ENCODE data around the gene APOL5. TPM values are rescaled to one million over a fixed set of nuclear protein-coding genes. Genes with fewer than 3 reads are reported as not detected.
A peak's percentile ranks its signal among the peaks of the same experiment; 100 is the strongest.

APOL5 gene
- total RNA-seq, 3 donors from 2014 or later: not detected

DNA sequence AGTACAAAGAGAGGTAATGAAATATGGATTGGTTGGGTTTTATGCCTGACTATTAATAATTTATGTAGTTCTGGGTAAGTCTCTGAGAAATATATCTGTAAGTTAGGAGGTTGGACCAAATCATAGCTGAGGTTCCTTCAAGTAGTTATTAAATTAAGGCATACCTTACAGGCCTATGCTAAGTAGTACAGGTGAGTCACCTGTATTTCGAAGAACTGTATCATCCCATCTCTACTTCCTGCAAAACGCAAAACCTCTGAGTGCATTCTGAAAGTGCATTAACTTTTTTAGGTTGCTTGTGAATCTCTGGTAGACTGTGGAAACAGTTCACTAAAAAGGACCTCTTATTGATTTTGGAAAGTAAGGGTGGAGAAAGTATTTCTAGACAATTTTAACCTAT is 37.1 kb downstream of the APOL5 start:
- TF ChIP-seq POLR2A (IDR thresholded peaks at IDR 0.05) (no peak), POLR2AphosphoS5 (IDR thresholded peaks at IDR 0.05) (no peak)
- TF ChIP-seq, protein P1, sequence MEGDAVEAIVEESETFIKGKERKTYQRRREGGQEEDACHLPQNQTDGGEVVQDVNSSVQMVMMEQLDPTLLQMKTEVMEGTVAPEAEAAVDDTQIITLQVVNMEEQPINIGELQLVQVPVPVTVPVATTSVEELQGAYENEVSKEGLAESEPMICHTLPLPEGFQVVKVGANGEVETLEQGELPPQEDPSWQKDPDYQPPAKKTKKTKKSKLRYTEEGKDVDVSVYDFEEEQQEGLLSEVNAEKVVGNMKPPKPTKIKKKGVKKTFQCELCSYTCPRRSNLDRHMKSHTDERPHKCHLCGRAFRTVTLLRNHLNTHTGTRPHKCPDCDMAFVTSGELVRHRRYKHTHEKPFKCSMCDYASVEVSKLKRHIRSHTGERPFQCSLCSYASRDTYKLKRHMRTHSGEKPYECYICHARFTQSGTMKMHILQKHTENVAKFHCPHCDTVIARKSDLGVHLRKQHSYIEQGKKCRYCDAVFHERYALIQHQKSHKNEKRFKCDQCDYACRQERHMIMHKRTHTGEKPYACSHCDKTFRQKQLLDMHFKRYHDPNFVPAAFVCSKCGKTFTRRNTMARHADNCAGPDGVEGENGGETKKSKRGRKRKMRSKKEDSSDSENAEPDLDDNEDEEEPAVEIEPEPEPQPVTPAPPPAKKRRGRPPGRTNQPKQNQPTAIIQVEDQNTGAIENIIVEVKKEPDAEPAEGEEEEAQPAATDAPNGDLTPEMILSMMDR (IDR thresholded peaks at IDR 0.05): no peak
- intact Hi-C loops (cut with DNase I; ENCODE audit: low total_unique reads): no loop called here
- DNase-seq (ENCODE audit: low spot score in 2 of 2): no peak
- Histone ChIP-seq H3K9me3 (no peaks in the 10 kb centered on the region), H3K4me1 (no peaks in the 10 kb centered on the region), H3K4me3 (no peak overlapping the region), H3K27ac (no peak overlapping the region), H3K27me3 (no peaks in the 10 kb centered on the region), H3K36me3 (peaks cover 3% of the 10 kb centered on the region)

- no peak overlapping the region for H3K27ac ChIP-seq
- DNase-seq (ENCODE audit: low spot score in 2 of 2): no peak
- H3K4me3 ChIP-seq: no peak overlapping the region
- TF ChIP-seq POLR2AphosphoS5 (IDR thresholded peaks at IDR 0.05) (no peak), POLR2A (IDR thresholded peaks at IDR 0.05) (no peak)
- TF ChIP-seq, protein P1 (IDR thresholded peaks at IDR 0.05): no peak
- intact Hi-C loops (cut with DNase I; ENCODE audit: low total_unique reads): no loop called here
- H3K36me3 ChIP-seq: peaks cover 3% of the 10 kb centered on the region
- H3K4me1 ChIP-seq: no peaks in the 10 kb centered on the region
- no peaks in the 10 kb centered on the region for H3K27me3 ChIP-seq
- no peaks in the 10 kb centered on the region for H3K9me3 ChIP-seq
Measured at GRCh38 chr22:35756722-35757121, 39.0 kb downstream of the APOL5 start.

- DNase-seq (ENCODE audit: low spot score in 2 of 2): no peak
- H3K27ac ChIP-seq: no peak overlapping the region
- TF ChIP-seq, protein P1 (IDR thresholded peaks at IDR 0.05): no peak
- no peak for TF ChIP-seq POLR2AphosphoS5 (IDR thresholded peaks at IDR 0.05)
- no peak for TF ChIP-seq POLR2A (IDR thresholded peaks at IDR 0.05)
- intact Hi-C loops (cut with DNase I; ENCODE audit: low total_unique reads): no loop called here
- H3K36me3 ChIP-seq: peaks cover 3% of the 10 kb centered on the region
- no peaks in the 10 kb centered on the region for H3K27me3 ChIP-seq
- no peaks in the 10 kb centered on the region for H3K9me3 ChIP-seq
- no peak overlapping the region for H3K4me3 ChIP-seq
- no peaks in the 10 kb centered on the region for H3K4me1 ChIP-seq
Measured at GRCh38 chr22:35758394-35758793, 40.7 kb downstream of the APOL5 start.

DNA sequence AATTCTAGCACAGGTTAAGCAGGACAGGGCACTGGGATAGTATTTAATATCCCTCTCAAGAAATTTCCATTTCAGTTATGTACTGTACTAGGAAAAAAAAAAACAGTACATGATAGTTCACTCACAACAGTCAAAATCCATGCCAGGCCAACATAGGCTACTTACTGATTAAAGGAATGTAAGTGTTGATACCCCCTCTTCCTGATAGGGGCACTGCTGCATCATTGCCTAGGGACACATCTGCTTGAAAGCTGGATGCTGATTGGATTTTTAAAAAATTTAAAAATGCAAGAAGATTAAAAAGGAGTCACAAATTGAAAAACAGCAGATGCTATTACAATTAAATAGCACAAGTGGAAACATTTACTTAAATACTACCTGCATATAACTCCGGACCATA is 43.4 kb downstream of the APOL5 start:
- Histone ChIP-seq H3K4me1 (no peaks in the 10 kb centered on the region), H3K36me3 (peaks cover 3% of the 10 kb centered on the region), H3K27ac (no peak overlapping the region), H3K9me3 (no peaks in the 10 kb centered on the region), H3K4me3 (no peak overlapping the region), H3K27me3 (no peaks in the 10 kb centered on the region)
- TF ChIP-seq POLR2A (IDR thresholded peaks at IDR 0.05) (no peak), POLR2AphosphoS5 (IDR thresholded peaks at IDR 0.05) (no peak)
- intact Hi-C loops (cut with DNase I; ENCODE audit: low total_unique reads): no loop called here
- DNase-seq (ENCODE audit: low spot score in 2 of 2): no peak

DNA sequence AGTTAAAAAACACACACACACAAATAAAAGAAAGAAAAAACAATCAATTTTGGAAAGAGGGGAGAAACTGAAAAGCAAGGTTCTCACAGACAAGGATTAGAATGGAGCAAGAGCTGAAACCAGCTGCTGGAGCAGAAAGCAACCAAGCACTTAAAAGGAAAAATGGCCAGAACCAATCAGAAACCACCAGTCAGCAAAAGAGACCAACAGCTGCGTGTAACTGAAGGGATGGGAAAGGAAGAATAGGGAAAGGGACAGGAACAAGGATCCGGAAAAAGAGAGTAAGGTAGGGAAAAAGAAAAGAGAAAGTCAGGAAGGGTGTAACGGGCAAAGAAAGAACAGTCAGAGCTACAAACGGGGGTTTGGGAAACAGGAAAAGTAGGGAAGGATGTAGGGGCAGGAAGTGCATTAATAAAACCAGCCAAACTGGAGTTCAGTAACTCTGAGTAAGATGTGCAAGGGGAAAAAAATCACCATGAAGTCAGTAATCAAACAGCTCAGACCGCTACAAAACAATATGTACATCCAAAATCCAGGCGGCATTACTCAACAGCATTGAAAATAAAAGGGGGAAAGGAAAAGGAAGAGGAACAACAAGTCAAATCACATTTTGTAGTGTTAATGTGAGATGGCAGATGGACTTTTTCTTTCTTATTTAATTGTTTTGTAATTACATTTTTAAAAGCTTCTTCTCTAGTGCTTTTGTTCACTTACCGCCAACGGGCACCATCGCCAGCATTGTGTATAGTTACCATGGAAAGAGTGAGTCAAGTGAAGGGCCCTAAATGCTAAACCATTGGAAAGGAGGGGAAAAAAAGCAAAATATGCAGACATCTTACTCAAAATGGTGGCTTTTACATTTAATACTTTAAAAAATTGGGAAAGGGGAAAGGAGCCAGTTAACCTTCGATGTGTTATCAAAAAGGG is 49.2 kb downstream of the APOL5 start:
- Histone ChIP-seq H3K4me1 (no peaks in the 10 kb centered on the region), H3K27ac (peak overlapping the region in 1 of 2 donors; percentile 0), H3K9me3 (no peaks in the 10 kb centered on the region), H3K4me3 (no peak overlapping the region), H3K36me3 (no peaks in the 10 kb centered on the region), H3K27me3 (no peaks in the 10 kb centered on the region)
- intact Hi-C loops (cut with DNase I; ENCODE audit: low total_unique reads): no loop called here
- no peak for DNase-seq (ENCODE audit: low spot score in 2 of 2)
- TF ChIP-seq POLR2A (IDR thresholded peaks at IDR 0.05) (no peak), POLR2AphosphoS5 (IDR thresholded peaks at IDR 0.05) (no peak)
- TF ChIP-seq, protein P1 (IDR thresholded peaks at IDR 0.05): no peak
